ENCODE results near the gene SLF1.

Gene SLF1

DNA sequence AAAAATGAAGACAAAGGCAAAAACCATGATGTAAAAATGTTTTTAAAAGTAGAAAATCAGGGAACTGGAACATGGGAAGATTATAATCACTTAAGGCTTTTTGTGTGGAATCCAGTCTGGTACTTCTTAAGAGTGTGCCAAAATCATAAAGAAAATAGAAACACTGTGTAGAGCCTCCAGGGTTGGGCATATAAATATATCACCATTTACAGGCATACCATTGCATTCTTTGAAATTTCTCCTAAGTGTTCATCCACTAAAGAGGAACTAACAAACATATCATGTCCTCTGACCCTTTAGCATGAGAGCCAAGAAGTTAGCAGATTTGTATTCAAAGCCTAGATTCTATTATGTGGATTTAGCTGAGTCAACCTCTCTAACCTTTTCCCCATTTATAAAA, 93.3 kb downstream of the SLF1 start:
- no peak for DNase-seq (ENCODE audit: low read depth, low spot score)

DNA sequence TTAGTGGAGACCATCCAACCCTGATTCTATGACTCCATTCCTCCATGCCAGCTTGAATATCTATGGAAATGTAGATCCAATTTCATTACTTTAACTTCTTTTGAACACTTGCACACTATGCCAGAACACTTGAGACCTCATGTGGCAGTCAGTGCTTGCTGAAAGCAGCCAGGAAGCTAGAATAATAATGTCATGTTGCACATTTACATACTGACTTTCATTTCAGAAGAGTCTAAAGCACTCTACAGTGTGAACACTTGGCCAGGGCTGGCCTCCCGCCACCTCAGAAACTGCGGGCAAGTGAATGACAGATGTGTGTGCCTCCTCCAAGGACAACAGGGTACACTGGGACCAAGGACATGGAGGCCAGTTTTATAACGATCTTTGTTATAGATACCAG, 97.3 kb downstream of the SLF1 start:
- DNase-seq (ENCODE audit: low read depth, low spot score): no peak

DNA sequence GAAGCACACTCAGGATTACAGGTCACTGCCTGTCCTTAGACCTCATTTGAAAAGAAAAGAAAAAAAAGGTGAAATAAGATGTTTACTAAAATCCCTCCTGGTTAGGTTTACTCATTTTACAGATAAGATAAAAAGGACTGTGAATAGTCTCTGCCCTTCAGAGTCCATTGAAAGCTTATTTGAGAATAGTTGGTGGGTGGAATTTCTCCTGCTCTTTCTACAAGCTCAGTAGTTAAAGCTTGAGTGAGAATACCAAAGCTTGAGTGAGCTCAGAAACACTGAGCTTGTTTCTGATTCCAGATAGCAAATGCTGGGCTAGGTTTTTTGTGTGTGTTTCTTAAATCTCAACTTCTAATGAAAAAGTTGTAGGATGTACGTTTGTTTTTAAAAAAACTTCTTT, 106.7 kb downstream of the SLF1 start:
- DNase-seq (ENCODE audit: low read depth, low spot score): no peak

DNA sequence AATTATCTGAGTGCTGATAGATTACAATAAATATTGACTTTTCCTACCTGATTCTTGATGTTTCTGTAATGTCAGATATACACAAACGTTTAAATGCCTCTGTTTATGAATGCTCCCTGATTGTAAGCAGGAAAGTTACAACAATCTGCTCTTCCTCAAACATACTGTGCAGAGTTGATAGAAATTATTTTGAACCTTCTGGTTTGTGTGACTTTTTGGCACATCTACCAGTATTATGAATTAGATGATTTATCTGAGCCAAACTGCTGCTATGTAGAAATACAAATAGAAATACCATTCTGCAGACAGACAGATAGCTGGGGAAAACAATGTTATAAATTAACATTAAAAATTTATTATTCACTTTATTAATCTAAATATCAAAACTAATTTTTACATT, 113.0 kb downstream of the SLF1 start:
- no peak for DNase-seq (ENCODE audit: low read depth, low spot score)

DNA sequence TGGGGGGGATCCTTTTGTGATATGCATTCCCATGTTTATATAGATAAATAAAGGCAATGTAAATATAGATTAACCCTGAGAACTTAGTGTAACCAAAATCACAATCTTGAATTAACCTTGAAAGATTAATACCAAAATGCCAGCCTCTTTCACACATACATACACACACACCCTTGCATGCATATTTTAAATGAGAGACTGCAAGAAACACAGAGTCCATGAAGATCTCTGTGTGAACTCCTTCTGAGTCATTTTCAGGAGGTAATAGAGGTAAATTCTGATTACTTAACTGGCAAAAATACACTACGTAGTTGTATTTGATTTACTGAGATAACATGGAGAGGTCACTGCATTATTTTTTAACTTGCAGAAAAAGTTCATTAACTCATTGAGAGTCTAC, 118.0 kb downstream of the SLF1 start:
- no peak for DNase-seq (ENCODE audit: low read depth, low spot score)

DNA sequence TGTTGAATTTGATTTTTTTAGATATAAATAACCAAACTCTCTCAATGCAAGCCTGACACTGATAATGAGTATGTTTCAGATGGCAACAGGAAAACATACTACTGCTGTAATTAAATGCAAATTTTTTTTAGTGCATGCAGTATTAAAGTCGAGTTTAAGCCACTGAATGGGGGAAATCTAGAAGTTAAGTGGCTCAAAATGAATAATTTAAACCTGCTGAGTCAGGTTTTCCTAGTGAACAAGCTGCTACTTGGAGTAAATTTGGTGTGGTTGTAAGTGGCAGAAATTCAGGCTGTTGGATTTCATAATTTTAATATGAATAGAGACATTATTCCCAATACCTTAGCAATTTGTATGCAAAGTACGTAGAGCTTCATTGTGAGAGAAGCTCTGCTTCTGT, 121.8 kb downstream of the SLF1 start:
- no peak for DNase-seq (ENCODE audit: low read depth, low spot score)

DNA sequence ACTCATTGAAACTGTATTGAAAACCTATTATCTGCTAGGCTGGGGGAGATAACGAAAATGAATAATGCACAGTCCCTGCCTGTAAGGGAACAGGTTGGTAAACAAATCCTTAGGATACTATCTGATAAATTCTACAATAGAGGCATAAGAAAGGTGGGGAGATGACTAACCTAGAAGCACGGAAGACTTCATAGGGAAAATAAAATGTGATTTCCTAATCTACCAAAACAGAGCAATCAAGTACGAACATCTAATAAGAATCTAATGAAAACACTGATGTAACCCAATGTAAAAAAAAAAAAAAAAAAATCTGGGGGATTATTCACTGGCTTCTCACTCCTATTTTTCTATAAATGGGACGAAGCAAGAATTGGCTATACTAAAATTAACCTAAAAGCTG, 124.4 kb downstream of the SLF1 start:
- no peak for DNase-seq (ENCODE audit: low read depth, low spot score)

DNA sequence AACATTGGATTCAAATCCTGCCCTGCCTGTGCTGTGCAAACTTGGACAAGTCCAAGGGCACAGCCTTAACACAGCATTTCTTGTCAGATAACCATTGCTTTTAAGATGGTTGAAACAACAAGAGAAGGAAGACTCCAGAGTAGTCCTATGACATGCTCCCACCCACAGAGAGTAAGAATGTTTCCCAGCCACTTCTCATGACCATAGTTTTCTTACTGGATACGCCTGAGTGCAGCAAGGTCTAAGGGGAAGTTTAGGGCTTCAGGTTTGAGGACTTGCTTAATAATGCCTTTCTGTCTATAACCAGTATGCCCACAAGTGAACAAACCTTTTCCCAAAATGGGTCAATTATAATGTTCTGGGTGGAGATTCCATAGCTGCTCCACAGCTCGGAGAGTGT, 126.4 kb downstream of the SLF1 start:
- DNase-seq (ENCODE audit: low read depth, low spot score): no peak

DNA sequence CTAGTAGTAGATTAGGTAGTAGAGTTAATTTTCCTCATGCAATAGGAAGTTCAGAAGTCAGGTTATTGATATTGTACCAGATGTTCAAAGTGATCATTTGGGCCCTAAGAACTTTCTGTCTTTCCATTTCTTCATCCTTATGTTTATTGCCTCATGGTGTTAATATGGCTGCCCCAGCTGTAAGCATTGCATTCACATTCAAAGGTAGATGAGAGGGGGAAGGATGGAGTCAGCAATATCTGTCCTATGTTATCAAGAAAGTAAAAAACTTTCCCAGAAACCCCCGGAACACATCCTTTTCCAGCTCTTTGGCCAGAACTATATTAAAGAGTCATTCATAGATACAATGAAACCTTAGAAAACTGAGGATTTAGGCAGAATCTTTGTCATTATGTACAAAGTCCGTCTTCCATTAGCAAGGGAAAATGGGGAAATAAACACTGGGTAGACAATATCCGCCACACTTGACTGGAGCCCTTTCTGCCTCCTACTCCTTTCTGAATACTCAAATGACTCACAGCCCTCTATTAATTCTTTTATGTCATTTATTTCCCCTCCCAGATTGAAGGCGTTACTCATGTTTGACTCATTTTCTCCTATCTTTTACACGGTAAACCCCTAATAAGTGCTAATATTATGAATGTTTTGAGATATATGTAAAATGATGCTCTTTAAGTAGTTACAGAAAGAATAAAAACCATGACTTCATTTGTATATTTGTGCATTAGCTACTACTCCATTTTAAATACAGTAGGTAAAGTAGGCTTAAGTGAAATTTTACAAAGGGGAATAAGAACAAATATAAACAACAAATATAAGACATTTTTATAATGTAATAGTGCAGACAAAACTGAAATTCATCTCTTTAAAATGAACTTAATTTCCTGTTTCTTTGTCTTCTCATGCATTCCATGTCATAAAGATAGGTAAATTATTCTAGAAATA, 127.6 kb downstream of the SLF1 start:
- peak; percentile 53 for DNase-seq (ENCODE audit: low read depth, low spot score)

DNA sequence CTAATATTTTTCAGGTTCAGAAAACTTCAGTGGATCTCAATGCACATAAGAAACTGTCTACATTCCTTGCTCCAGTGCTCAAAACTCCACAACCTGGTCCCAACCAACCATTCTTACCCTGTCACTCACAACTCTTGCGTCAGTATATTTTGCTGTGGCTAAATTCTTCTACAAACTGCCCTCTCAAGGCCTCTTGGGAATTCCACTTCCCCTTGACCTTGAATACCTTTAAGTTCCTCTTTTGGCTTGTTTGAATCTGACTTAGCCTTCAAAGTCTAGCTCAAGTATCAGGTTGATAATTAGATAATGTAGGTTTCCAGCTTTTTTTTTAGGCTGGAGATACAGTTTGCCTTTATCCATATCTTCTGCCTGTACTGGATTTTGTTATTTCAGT, 128.3 kb downstream of the SLF1 start:
- peak; percentile 20 for DNase-seq (ENCODE audit: low read depth, low spot score)

All from astrocyte of the hippocampus (primary cell).